ENCODE data around the gene GATAD2A. TPM values are rescaled to one million over a fixed set of nuclear protein-coding genes. Genes with fewer than 3 reads are reported as not detected.

Gene GATAD2A
- total RNA-seq, 1 donor from 2014 or later = 102 TPM

DNA sequence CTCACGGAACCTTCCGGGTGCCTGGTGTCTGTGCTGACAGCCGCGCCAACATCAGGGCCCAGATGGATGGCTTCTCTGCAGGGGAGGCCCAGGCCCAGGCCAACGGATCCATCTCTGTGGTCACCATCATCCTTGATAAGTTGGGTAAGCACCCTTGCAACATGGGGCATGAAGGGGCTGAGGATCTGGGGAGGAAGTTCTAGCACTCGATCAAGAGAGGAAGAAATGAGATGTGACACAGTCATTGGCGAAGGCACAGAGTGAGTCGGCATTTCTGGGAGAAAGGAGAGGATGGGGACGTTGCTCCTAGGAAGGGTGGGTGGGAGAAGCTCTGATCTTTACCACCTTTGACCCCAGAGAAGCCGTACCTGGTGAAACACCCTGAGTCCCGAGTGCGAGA, 137.0 kb downstream of the GATAD2A start:
- Mint-ChIP-seq H3K4me1 (ENCODE audit: unreplicated experiment) (peaks cover 5% of the 10 kb centered on the region), H3K36me3 (no peaks in the 10 kb centered on the region), H3K27me3 (peaks cover 10% of the 10 kb centered on the region), H3K9me3 (no peaks in the 10 kb centered on the region), H3K27ac (no peak overlapping the region), H3K4me3 (no peak overlapping the region)
- DNase-seq (ENCODE audit: extremely low spot score, unreplicated experiment) = no peak
- TF ChIP-seq, protein P1, sequence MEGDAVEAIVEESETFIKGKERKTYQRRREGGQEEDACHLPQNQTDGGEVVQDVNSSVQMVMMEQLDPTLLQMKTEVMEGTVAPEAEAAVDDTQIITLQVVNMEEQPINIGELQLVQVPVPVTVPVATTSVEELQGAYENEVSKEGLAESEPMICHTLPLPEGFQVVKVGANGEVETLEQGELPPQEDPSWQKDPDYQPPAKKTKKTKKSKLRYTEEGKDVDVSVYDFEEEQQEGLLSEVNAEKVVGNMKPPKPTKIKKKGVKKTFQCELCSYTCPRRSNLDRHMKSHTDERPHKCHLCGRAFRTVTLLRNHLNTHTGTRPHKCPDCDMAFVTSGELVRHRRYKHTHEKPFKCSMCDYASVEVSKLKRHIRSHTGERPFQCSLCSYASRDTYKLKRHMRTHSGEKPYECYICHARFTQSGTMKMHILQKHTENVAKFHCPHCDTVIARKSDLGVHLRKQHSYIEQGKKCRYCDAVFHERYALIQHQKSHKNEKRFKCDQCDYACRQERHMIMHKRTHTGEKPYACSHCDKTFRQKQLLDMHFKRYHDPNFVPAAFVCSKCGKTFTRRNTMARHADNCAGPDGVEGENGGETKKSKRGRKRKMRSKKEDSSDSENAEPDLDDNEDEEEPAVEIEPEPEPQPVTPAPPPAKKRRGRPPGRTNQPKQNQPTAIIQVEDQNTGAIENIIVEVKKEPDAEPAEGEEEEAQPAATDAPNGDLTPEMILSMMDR (conservative IDR thresholded peaks at IDR 0.05) = no peak

GRCh38 chr19:19543101-19543500, 137.6 kb downstream of the GATAD2A start:
- peaks cover 7% of the 10 kb centered on the region for H3K27me3 Mint-ChIP-seq
- H3K4me1 Mint-ChIP-seq (ENCODE audit: unreplicated experiment) = peaks cover 5% of the 10 kb centered on the region
- H3K4me3 Mint-ChIP-seq = no peak overlapping the region
- H3K27ac Mint-ChIP-seq = no peak overlapping the region
- no peak for DNase-seq (ENCODE audit: extremely low spot score, unreplicated experiment)
- TF ChIP-seq, protein P1 (conservative IDR thresholded peaks at IDR 0.05) = no peak
- H3K9me3 Mint-ChIP-seq = no peaks in the 10 kb centered on the region
- no peaks in the 10 kb centered on the region for H3K36me3 Mint-ChIP-seq

DNA sequence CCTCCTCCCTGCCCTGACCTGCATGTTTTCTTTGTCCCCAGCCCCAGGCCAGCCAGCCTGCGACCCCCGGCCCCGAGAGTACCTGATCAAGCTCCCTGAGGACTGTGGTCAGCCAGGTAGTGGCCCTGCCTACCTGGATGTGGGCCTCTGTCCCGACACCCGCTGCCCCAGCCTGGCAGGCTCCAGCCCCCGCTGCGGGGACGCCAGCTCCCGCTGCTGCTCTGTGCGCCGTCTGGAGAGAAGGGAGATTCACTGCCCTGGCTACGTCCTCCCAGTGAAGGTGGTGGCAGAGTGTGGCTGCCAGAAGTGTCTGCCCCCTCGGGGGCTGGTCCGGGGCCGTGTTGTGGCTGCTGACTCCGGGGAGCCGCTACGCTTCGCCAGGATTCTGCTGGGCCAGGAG, 138.2 kb downstream of the GATAD2A start:
- TF ChIP-seq, protein P1 (conservative IDR thresholded peaks at IDR 0.05) = no peak

GRCh38 chr19:19544257-19544953, 138.9 kb downstream of the GATAD2A start:
- no peak for DNase-seq (ENCODE audit: extremely low spot score, unreplicated experiment)
- no peak overlapping the region for H3K27ac Mint-ChIP-seq
- H3K4me1 Mint-ChIP-seq (ENCODE audit: unreplicated experiment) = no peaks in the 10 kb centered on the region
- no peak overlapping the region for H3K4me3 Mint-ChIP-seq
- no peaks in the 10 kb centered on the region for H3K36me3 Mint-ChIP-seq
- H3K27me3 Mint-ChIP-seq = peaks cover 3% of the 10 kb centered on the region
- no peaks in the 10 kb centered on the region for H3K9me3 Mint-ChIP-seq
- TF ChIP-seq, protein P1 (conservative IDR thresholded peaks at IDR 0.05) = no peak

More for the DNA sequence above, 138.2 kb downstream of the GATAD2A start:
- Mint-ChIP-seq H3K4me1 (ENCODE audit: unreplicated experiment) (peaks cover 3% of the 10 kb centered on the region), H3K36me3 (no peaks in the 10 kb centered on the region), H3K27me3 (peaks cover 4% of the 10 kb centered on the region), H3K27ac (no peak overlapping the region), H3K9me3 (no peaks in the 10 kb centered on the region), H3K4me3 (no peak overlapping the region)
- DNase-seq (ENCODE audit: extremely low spot score, unreplicated experiment) = no peak

- no peaks in the 10 kb centered on the region for H3K4me1 Mint-ChIP-seq (ENCODE audit: unreplicated experiment)
- no peak for DNase-seq (ENCODE audit: extremely low spot score, unreplicated experiment)
- no peak overlapping the region for H3K27ac Mint-ChIP-seq
- no peaks in the 10 kb centered on the region for H3K36me3 Mint-ChIP-seq
- H3K27me3 Mint-ChIP-seq = peaks cover 3% of the 10 kb centered on the region
- no peak overlapping the region for H3K4me3 Mint-ChIP-seq
- no peaks in the 10 kb centered on the region for H3K9me3 Mint-ChIP-seq
- TF ChIP-seq, protein P1 (conservative IDR thresholded peaks at IDR 0.05) = no peak
Observed at GRCh38 chr19:19544954-19545591, 139.6 kb downstream of the GATAD2A start.

All from type B pancreatic cell (in vitro differentiated cells).